ENCODE data around the gene OSBPL3. TPM values are rescaled to one million over a fixed set of nuclear protein-coding genes. Genes with fewer than 3 reads are reported as not detected.

Gene OSBPL3
- total RNA-seq, 1 experiment from 2014 or later = 8.6 TPM

- Histone ChIP-seq H2BK15ac (ENCODE audit: low read depth, low read length) (no peak overlapping the region), H3K4me1 (ENCODE audit: insufficient read depth, low read length) (peaks cover 7% of the 10 kb centered on the region; the same call in 1 of the 2 replicates), H3K14ac (ENCODE audit: insufficient read depth, low read length) (no peak overlapping the region), H3K79me1 (ENCODE audit: insufficient read depth, low read depth, low read length, poor library complexity, severe bottlenecking) (no peaks in the 10 kb centered on the region), H2BK120ac (ENCODE audit: low read depth, low read length, poor library complexity, severe bottlenecking) (no peak overlapping the region), H4K5ac (ENCODE audit: insufficient read length, low read depth, low read length) (no peak overlapping the region), H3K27me3 (ENCODE audit: insufficient read depth, low read length) (no peaks in the 10 kb centered on the region), H2BK20ac (ENCODE audit: low read depth, low read length, poor library complexity, severe bottlenecking) (no peak overlapping the region), H3K9me3 (ENCODE audit: control insufficient read depth, low read depth, low read length) (no peaks in the 10 kb centered on the region), H2BK12ac (ENCODE audit: insufficient read length, low read depth, low read length) (no peak overlapping the region), H2AFZ (ENCODE audit: low read length) (no peak overlapping the region), H2BK5ac (ENCODE audit: insufficient read length, low read length) (no peak overlapping the region), H4K8ac (replicated peaks; ENCODE audit: insufficient read length, low read depth, low read length) (no peak overlapping the region), H3K27ac (ENCODE audit: insufficient read length, low read depth, low read length) (no peak overlapping the region), H4K20me1 (ENCODE audit: control insufficient read depth, insufficient read depth, insufficient read length) (no peaks in the 10 kb centered on the region), H3K4me2 (ENCODE audit: insufficient read depth, insufficient read length, low read length) (no peak overlapping the region), H3K9ac (ENCODE audit: extremely low read depth, insufficient read length, low read length) (no peak overlapping the region), H3K23ac (ENCODE audit: insufficient read length, low read depth, low read length) (no peak overlapping the region), H3K79me2 (ENCODE audit: insufficient read depth, low read length) (no peaks in the 10 kb centered on the region), H3K56ac (ENCODE audit: insufficient read length, low read depth, low read length) (no peak overlapping the region), H2AK5ac (ENCODE audit: insufficient read length, low read length) (no peak overlapping the region), H3K18ac (ENCODE audit: insufficient read length, low read depth, low read length) (no peak overlapping the region), H3T11ph (ENCODE audit: low read length) (no peak overlapping the region), H3K4ac (ENCODE audit: low read depth, low read length) (no peak overlapping the region), H4K91ac (ENCODE audit: insufficient read length, low read depth, low read length) (no peak overlapping the region), H3K23me2 (ENCODE audit: insufficient read length, low read depth, low read length, poor library complexity, severe bottlenecking) (no peaks in the 10 kb centered on the region)
- H3K27ac Mint-ChIP-seq = peak overlapping the region; percentile 74 to 90 (median 78); a peak in 3 of 7 replicates
- DNase-seq = no peak
- H3K4me1 Mint-ChIP-seq = peaks cover 37% of the 10 kb centered on the region in 2 experiments
- peaks cover 3 to 9% (median 6%) of the 10 kb centered on the region in 3 experiments; a peak in 5 of 7 replicates for H3K36me3 Mint-ChIP-seq (ENCODE audit: insufficient read depth in 1 of 3, low read depth in 3 of 3)
- no CpG with 5 or more reads among the region's 3 CpGs for WGBS (ENCODE audit: extremely low coverage, insufficient read length, low lambda C conversion rate)
- TF ChIP-seq CTCF (conservative IDR thresholded peaks at IDR 0.05) = no peak
- peaks cover under 1 to 3% of the 10 kb centered on the region in 2 experiments; a peak in 2 of 5 replicates for H3K9me3 Mint-ChIP-seq
- no peaks in the 10 kb centered on the region for H3K27me3 Mint-ChIP-seq (ENCODE audit: low read depth)
- no peak overlapping the region for H3K4me3 Mint-ChIP-seq
Measured at GRCh38 chr7:24931844-24932243, 48.1 kb downstream of the OSBPL3 start.

All from H9 (cell line).